Measurements from ENCODE around the gene C19orf53. TPM values are rescaled to one million over a fixed set of nuclear protein-coding genes. Genes with fewer than 3 reads are reported as not detected.

C19orf53 gene
- total and polyA plus RNA-seq, 12 donors = 80.5 to 389 (median 90.6) TPM

- Histone ChIP-seq H3K27ac (peak overlapping the region; percentile 48 to 94 (median 90)), H3K4me3 (peak overlapping the region; percentile 62 to 96 (median 73)), H3K9me3 (no peaks in the 10 kb centered on the region), H3K36me3 (peaks cover 0 to 2% (median 0%) of the 10 kb centered on the region in 9 donors), H3K4me1 (peaks cover 16 to 42% (median 30%) of the 10 kb centered on the region in 9 donors), H3K27me3 (no peaks in the 10 kb centered on the region)
- intact Hi-C loops (cut with DNase I) = no loop called here
- 2 to 8% methylated on average over 8 of the region's 8 CpGs for WGBS, 2 donors
- peak; percentile 74 to 86 for DNase-seq
- TF ChIP-seq, protein P1, sequence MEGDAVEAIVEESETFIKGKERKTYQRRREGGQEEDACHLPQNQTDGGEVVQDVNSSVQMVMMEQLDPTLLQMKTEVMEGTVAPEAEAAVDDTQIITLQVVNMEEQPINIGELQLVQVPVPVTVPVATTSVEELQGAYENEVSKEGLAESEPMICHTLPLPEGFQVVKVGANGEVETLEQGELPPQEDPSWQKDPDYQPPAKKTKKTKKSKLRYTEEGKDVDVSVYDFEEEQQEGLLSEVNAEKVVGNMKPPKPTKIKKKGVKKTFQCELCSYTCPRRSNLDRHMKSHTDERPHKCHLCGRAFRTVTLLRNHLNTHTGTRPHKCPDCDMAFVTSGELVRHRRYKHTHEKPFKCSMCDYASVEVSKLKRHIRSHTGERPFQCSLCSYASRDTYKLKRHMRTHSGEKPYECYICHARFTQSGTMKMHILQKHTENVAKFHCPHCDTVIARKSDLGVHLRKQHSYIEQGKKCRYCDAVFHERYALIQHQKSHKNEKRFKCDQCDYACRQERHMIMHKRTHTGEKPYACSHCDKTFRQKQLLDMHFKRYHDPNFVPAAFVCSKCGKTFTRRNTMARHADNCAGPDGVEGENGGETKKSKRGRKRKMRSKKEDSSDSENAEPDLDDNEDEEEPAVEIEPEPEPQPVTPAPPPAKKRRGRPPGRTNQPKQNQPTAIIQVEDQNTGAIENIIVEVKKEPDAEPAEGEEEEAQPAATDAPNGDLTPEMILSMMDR (IDR thresholded peaks at IDR 0.05) = no peak
- peak; percentile 3 to 56 (median 38) for ATAC-seq
These were observed 20.1 kb downstream of the C19orf53 start for GRCh38 chr19:13794398-13794756.

DNA sequence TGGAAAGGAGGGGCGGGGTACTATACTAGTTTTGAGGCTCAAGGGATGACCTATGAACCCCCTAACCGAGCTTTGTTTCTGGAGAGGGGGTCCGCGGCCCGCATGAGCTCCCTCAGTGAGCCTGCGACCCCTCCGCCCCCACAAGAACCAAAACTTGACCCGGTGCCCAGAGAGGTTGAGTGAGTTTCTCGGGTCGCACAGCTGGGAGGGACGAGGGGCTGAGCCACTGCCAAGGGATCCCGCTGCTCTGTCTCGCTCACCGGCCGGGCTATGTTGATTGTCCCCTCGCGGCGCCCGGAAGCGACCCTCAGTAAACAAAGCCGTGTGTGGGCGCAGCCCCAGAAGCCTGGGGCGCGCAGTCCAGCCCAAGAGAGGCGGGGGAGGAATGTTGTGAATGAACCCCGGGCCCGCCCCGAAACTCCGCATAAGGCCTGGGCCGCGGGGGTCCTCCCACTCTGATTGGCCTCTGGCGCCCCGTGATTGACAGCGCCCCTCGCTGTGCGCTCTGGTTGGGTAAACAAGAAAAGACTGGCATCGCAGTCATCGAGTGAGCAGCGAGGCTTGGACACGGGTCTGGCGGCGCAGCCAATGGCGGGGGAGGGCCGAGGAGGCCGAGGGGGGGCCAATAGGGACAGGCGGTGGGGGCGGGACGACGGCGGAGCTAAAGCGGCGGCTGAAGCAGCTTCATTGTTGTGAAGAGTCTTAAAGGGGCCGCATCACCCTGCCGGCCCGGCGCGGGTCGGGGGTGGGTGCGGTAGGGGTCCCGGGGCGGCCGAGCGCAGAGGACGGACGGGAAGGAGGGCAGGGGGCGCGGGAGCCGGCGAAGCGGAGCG is 20.7 kb downstream of the C19orf53 start, which contains the start of gene ZSWIM4:
Gene ZSWIM4, plus strand, starts transcription at position 687 of the 833 bp plus-strand sequence. CDS start 206 bp downstream, outside the sequence.
- DNase-seq (peak; percentile 98 to 99), ATAC-seq (peak; percentile 95 to 98 (median 97))
- TF ChIP-seq, protein P1 (IDR thresholded peaks at IDR 0.05) = no peak
- peaks cover 16 to 36% (median 30%) of the 10 kb centered on the region in 9 donors for H3K4me1 ChIP-seq
- peaks cover 0 to 6% (median 0%) of the 10 kb centered on the region in 9 donors for H3K36me3 ChIP-seq
- intact Hi-C loops (cut with DNase I) = loop anchor here in 6 of 10 donors (5.0 kb wide), 3 partner anchors 37 to 67 kb away; no protein-coding TSS in a partner anchor
- no peaks in the 10 kb centered on the region for H3K9me3 ChIP-seq
- no peaks in the 10 kb centered on the region for H3K27me3 ChIP-seq
- peak within 1 kb of the TSS; percentile 83 to 94 (median 91) for H3K27ac ChIP-seq
- WGBS, 2 donors = 1 to 2% methylated on average over 62 to 71 of the region's 71 CpGs
- H3K4me3 ChIP-seq = peak within 1 kb of the TSS; percentile 62 to 96 (median 73)

GRCh38 chr19:13795595-13796300 is 21.5 kb downstream of the C19orf53 start:
- H3K27ac ChIP-seq = peak overlapping the region; percentile 83 to 94 (median 91)
- TF ChIP-seq, protein P1 (IDR thresholded peaks at IDR 0.05) = no peak
- peaks cover 0 to 9% (median 0%) of the 10 kb centered on the region in 9 donors for H3K36me3 ChIP-seq
- H3K27me3 ChIP-seq = no peaks in the 10 kb centered on the region
- H3K9me3 ChIP-seq = no peaks in the 10 kb centered on the region
- intact Hi-C loops (cut with DNase I) = loop anchor here in 6 of 10 donors (5.0 kb wide), 3 partner anchors 37 to 67 kb away; no protein-coding TSS in a partner anchor
- 3 to 4% methylated on average over 28 to 36 of the region's 42 CpGs for WGBS, 2 donors
- DNase-seq = no peak
- ATAC-seq = peak in 3 of 8 donors; percentile 3 to 18 (median 11)
- peaks cover 16 to 35% (median 29%) of the 10 kb centered on the region in 9 donors for H3K4me1 ChIP-seq
- peak overlapping the region; percentile 60 to 96 (median 73) for H3K4me3 ChIP-seq

Measured in heart right ventricle (tissue), 16 donors.